Tongue (tissue), 2 donors: ENCODE data around the gene RSBN1. TPM values are rescaled to one million over a fixed set of nuclear protein-coding genes. Genes with fewer than 3 reads are reported as not detected.
A peak's percentile ranks its signal among the peaks of the same experiment; 100 is the strongest.
"Not testable (repeated sequence)": the region's sequence is repeated elsewhere in the genome, so short reads cannot be mapped to it uniquely, and the experiment has no call there.

Experiments
- DNase-seq: peaks from one replicate; pipeline ENCODE4 v3.0.0-alpha.2; 2015
- total RNA-seq: library from RNA; depleted of rRNA; stranded (reverse); fragments of >200 nt; gene quantifications from one replicate; pipeline ENCODE4 v1.2.3, GENCODE V29; 2014

The RSBN1 gene
- total RNA-seq, 1 donor from 2014 or later: 27.8 TPM

DNA sequence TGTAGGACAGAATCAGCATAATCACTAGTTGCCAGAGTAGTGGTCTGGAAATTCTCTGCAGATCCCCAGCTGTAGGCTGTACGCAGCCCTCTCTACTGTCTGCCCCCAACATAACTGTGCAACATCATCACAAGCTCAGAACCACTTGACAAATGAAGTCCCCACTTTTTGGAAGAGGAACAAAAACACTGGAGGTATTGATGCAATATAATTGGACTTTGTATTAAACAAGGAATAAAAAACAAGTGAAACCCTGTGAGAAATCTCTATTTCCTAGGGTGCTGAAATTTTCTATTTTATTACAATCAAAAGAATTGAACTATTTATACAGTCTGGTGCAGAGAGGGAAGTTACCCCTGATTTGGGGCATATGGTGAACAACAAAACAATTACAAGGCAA, 68.2 kb downstream of the RSBN1 start:
- DNase-seq: no peak

DNA sequence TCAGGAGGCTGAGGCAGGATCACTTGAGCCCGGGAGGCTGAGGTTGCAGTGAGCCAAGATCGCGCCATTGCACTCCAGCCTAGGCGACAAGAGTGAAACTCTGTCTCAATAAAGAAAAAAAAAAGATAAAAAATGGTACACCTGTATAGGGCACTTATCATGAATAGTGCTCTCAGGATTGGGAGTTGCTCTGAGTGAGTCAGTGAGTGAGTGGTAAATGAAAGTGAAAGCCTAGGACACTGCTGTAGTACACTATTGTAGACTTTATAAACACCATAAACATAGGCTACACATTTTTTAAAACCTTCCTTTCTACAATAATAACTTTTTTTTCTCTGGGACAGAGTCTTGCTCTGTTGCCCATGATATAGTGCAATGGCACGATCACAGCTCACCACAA, 69.8 kb downstream of the RSBN1 start:
- DNase-seq: no peak

DNA sequence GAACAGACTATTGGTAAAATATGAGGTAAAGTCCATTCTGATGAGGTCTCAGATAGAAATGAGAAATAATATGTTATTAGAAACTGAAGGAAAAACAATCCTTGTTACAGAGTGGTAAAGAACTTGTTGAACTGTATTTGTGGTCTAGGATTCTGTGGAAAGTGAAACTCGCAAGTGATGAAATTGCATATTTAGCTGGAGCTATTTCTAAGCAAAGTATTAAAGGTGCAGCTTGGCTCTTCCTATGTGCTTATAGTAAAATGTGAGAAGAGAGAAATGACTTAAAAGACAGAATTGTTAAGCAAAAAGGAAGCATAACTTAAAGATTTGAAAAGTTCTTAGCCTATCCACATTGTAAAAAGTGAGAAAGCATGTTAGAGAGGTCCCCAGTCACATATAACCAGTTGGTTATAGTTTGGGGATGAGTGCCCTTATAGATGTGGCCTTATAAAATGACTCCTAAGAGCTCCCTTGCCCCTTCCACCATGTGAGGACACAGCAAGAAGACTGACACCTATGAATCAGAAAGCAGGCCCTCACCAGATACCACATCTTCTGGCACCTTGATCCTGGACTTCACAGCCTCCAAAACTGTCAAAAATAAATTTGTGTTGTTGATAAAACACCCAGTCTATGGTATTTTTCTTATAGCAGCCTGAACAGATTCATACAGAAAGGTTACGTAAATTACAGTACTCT, 77.8 kb downstream of the RSBN1 start:
- no peak for DNase-seq

DNA sequence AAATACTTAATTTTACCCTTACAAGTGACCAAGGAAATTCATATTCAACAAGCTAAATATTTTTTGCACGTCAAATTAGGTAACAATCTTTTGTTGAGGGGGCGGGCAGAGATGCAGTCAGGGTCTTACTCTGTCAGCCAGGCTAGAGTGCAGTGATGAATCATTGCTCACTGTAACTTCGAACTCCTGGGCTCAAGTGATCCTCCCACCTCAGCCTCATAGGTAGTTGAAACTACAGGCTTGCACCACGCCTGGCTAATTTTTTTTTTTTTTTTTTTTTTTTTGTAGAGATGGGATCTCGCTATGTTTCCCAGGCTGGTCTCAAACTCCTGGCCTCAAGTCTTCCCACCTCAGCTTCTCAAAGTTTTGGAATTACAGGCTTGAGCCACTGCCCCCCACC, 79.5 kb downstream of the RSBN1 start:
- no peak for DNase-seq

DNA sequence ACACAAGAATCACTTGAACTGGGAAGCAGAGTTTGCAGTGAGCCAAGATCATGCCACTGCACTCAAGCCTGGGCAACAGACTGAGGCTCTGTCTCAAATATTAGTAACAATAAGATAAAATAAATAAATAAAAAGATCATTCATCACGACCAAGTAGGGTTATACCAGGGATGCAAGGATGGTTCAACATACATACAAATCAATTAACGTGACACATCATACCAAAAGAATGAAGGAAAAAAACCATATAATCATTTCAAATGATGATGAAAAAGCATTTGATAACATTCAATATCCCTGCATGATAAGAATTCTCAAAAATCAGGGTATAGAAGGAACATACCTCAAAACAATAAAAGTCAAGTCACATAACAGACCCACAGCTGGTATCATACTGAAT, 91.3 kb downstream of the RSBN1 start:
- no peak for DNase-seq

DNA sequence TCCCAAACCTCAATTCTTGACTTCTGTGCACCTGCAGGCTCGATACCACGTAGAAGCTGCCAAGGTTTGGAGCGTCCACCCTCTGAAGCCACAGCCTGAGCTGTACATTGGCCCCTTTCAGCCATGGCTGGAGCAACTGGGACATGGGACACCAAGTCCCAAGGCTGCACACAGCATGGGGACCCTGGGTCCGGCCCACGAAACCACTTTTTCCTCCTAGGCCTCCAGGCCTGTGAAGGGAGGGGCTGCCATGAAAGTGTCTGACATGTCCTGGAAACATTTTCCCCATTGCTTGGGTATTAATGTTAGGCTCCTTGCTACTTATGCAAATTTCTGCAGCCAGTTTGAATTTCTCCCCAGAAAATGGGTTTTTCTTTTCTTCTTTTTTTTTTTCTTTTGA, 93.7 kb downstream of the RSBN1 start:
- not testable (repeated sequence) for DNase-seq

DNA sequence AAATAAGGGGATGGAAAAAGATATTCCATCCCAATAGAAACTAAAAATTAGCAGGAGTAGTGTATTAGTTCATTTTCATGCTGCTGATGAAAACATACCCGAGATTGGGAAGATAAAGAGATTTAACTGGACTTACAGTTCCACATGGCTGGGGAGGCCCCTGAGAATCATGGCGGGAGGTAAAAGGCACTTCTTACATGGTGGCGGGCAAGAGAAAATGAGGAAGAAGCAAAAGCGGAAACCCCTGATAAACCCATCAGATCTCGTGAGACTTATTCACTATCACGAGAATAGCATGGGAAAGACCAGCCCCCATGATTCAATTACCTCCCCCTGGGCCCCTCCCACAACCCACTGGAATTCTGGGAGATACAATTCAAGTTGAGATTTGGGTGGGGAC, 94.8 kb downstream of the RSBN1 start:
- not testable (repeated sequence) for DNase-seq

DNA sequence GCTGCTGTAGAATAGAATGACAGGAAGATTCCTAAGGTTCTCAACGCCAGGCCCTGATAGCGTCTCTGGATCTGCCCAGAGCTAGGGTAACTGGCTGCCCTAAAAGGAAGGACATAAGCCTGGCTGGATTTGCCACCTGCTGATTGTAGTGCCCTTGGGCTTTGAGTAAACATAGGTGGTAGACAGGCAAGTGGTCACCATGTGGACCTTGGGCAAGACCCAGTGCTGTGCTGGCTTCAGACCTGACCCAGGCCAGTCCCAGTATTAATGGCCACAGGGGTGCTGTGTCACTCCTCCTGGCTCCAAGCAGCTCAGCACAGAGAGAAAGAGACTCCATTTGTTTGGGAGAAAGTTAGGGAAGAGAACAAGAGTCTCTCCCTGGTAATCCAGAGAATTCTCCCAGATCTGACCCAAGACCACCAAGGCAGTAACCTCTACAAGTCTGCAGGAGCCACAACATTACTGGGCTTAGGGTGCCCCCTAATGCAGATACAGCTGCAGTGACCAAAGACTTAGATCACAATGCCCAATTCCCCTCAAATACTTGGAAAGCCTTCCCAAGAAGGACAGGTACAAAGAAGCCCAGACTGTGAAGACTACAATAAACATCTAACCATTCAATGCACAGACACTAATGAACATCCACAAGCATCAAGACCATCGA, 97.5 kb downstream of the RSBN1 start:
- DNase-seq: peak; percentile 5

Other genes with a start within 250 kb of the RSBN1 start
- gene PHTF1, start 53.0 kb downstream of the RSBN1 start, total RNA-seq: 12.9 TPM
- 0.92 TPM for gene PTPN22, start 59.2 kb upstream of the RSBN1 start, total RNA-seq
- 0.41 TPM for gene BCL2L15, start 75.1 kb upstream of the RSBN1 start, total RNA-seq
- 37.4 TPM for gene AP4B1, start 92.3 kb upstream of the RSBN1 start, total RNA-seq
- gene DCLRE1B, start 92.8 kb upstream of the RSBN1 start, total RNA-seq: 5.9 TPM
- gene HIPK1, start 116.8 kb upstream of the RSBN1 start, total RNA-seq: 62.9 TPM
- 80.7 TPM for gene OLFML3, start 167.0 kb upstream of the RSBN1 start, total RNA-seq